NB4 (cell line): Measurements from ENCODE around the gene TMEM59L.

ENCODE experiments used
- CTCF ChIP-seq: IDR thresholded peaks from one replicate; pipeline ENCODE4 v1.5.1; 2012; ENCODE audit warnings: low read depth, low read length
- MAX ChIP-seq: IDR thresholded peaks from 2 replicates; pipeline ENCODE4 v1.6.1; 2011; ENCODE audit warnings: low read depth, low read length
- MYC ChIP-seq: IDR thresholded peaks from 2 replicates; pipeline ENCODE4 v1.6.1; 2011; ENCODE audit warnings: low read depth, low read length
- POLR2A ChIP-seq: IDR thresholded peaks from 2 replicates; pipeline ENCODE4 v1.6.1; 2011; ENCODE audit warnings: mild to moderate bottlenecking; ENCODE audit not compliant: insufficient read length; ENCODE audit errors: extremely low read depth

- TF ChIP-seq CTCF, result no peak
- no peak for TF ChIP-seq MAX
- TF ChIP-seq MYC, result no peak
- no peak for TF ChIP-seq POLR2A
These were observed 1.0 kb downstream of the TMEM59L start for GRCh38 chr19:18613589-18614234.
